Hepatocyte (in vitro differentiated cells): ENCODE measurements around the gene AK1. TPM values are rescaled to one million over a fixed set of nuclear protein-coding genes. Genes with fewer than 3 reads are reported as not detected.

Experiments used
- DNase-seq: peaks from one replicate; pipeline ENCODE4 v3.0.0-alpha.2; 2016; ENCODE audit warnings: low spot score
- H2AFZ ChIP-seq: fragments of 200-600 bp; sonication (generic); 2 replicates; pipeline ENCODE4 v1.6.0; 2016; ENCODE audit warnings: antibody characterized with exemption, mild to moderate bottlenecking
- H3K27ac ChIP-seq: fragments of 200-600 bp; sonication (generic); 2 replicates; pipeline ENCODE4 v1.5.1; 2016; ENCODE audit warnings: mild to moderate bottlenecking
- H3K27me3 ChIP-seq: fragments of 200-600 bp; sonication (generic); 2 replicates; pipeline ENCODE4 v1.6.1; 2016
- H3K36me3 ChIP-seq: fragments of 200-600 bp; sonication (generic); replicated peaks from 2 replicates; pipeline ENCODE4 v1.5.1; 2016; ENCODE audit warnings: low read depth; ENCODE audit not compliant: insufficient read depth
- H3K4me1 ChIP-seq: fragments of 200-600 bp; sonication (generic); 2 replicates; pipeline ENCODE4 v1.5.1; 2016; ENCODE audit warnings: mild to moderate bottlenecking, moderate library complexity; ENCODE audit not compliant: insufficient read depth
- H3K4me2 ChIP-seq: fragments of 200-600 bp; sonication (generic); 2 replicates; pipeline ENCODE4 v1.6.0; 2016
- H3K4me3 ChIP-seq: fragments of 200-600 bp; sonication (generic); 2 replicates; pipeline ENCODE4 v1.5.1; 2016; ENCODE audit warnings: mild to moderate bottlenecking
- H3K79me2 ChIP-seq: fragments of 200-600 bp; sonication (generic); 2 replicates; pipeline ENCODE4 v1.6.0; 2017; ENCODE audit warnings: mild to moderate bottlenecking
- H3K9me2 ChIP-seq: fragments of 200-600 bp; sonication (generic); replicated peaks from 2 replicates; pipeline ENCODE4 v1.6.0; 2017; ENCODE audit warnings: mild to moderate bottlenecking; ENCODE audit not compliant: insufficient read depth
- H3K9me3 ChIP-seq: fragments of 200-600 bp; sonication (generic); 2 replicates; pipeline ENCODE4 v1.5.1; 2016; ENCODE audit warnings: low read depth, mild to moderate bottlenecking
- H4K20me1 ChIP-seq: fragments of 200-600 bp; sonication (generic); 2 replicates; pipeline ENCODE4 v1.6.0; 2016; ENCODE audit warnings: mild to moderate bottlenecking; ENCODE audit not compliant: insufficient read depth, poor library complexity, severe bottlenecking
- EZH2 ChIP-seq: fragments of 200-600 bp; sonication (generic); IDR thresholded peaks from 2 replicates; pipeline ENCODE4 v1.6.1; 2016; ENCODE audit warnings: antibody characterized with exemption, mild to moderate bottlenecking, borderline replicate concordance
- EZH2phosphoT487 ChIP-seq: fragments of 200-600 bp; sonication (generic); IDR thresholded peaks from one replicate; pipeline ENCODE4 v1.6.1; 2018; ENCODE audit warnings: antibody characterized with exemption, mild to moderate bottlenecking, low read depth, moderate library complexity; ENCODE audit not compliant: unreplicated experiment, severe bottlenecking
- WGBS: methylation state at CpG from one replicate; pipeline ENCODE4 v1.1.6; 2016; ENCODE audit warnings: low lambda C conversion rate; ENCODE audit errors: missing lambda C conversion rate; 5-methylcytosine and 5-hydroxymethylcytosine counted together
- polyA plus RNA-seq: library from polyadenylated mRNA; unstranded; fragments of >200 nt; fragmentation: Nextera tagmentation; extraction: Ambion mirVana; gene quantifications from 2 replicates; pipeline ENCODE4 v1.2.1, GENCODE V29; 2016
- total RNA-seq: library from RNA; depleted of rRNA; stranded (reverse); fragments of >200 nt; gene quantifications from 2 replicates; pipeline ENCODE4 v1.2.3, GENCODE V29; 2014
- TF ChIP-seq, protein P1 (sequence below): fragments of 200-600 bp; sonication (generic); IDR thresholded peaks from 2 replicates; pipeline ENCODE4 v1.5.1; 2016; ENCODE audit warnings: antibody characterized with exemption, mild to moderate bottlenecking; ENCODE audit not compliant: poor library complexity

AK1 gene
- total and polyA plus RNA-seq, 2 experiments from 2014 or later, result 28.3 to 91.3 TPM

DNA sequence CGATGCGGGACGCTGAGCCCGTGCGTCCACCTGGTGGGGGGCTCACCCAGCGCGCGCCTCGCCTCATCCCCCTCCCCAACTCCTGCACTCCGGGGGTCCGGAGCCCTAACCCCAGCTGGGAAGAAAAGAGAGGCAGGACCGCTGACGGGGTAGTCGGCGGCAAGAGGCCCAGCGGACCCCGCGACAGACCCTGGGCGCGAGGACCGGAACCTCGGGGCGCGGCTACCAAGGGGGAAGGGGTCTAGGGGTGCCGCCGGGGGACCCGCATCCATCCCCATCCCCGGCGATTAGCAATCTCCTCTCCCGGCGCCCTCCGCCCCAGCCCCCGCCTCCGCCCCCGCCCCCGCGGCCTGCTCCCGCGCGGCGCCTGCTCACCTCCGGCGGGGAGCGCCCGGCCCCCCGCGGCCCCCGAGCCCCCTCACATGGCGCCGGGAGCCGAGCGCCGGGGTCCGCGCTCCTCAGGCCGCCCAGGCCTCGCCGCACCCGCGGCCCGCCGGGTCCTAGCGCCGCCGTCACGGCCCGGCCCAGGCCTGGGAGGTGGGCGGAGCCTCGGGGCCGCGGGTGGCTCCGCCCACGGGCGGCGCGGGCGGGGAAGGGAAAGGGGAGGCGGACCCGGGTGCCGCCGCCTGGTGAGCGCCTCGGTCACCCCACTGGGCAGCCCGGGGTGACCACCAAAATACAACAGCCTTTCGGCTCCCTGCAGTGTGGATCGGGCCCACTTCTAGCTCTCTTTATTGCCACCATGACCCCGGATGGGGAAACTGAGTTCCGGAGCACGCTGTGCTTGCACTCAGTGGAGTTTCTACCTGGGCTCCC is 21.9 kb upstream of the AK1 start, which contains the start of gene ST6GALNAC6:
Gene ST6GALNAC6 (minus strand): TSS at position 476 of the 816 bp plus-strand sequence. CDS start 1,622 bp downstream, outside the sequence.
- Histone ChIP-seq H4K20me1 (no peaks in the 10 kb centered on the region), H3K4me2 (peak within 1 kb of the TSS; percentile 96), H3K27me3 (no peaks in the 10 kb centered on the region), H3K36me3 (no peaks in the 10 kb centered on the region), H3K4me1 (peaks cover 41% of the 10 kb centered on the region), H3K4me3 (peak within 1 kb of the TSS; percentile 90), H3K79me2 (peaks cover 4% of the 10 kb centered on the region), H2AFZ (peak within 1 kb of the TSS; percentile 89), H3K9me3 (no peaks in the 10 kb centered on the region), H3K9me2 (no peaks in the 10 kb centered on the region), H3K27ac (peak within 1 kb of the TSS; percentile 87)
- TF ChIP-seq, protein P1, sequence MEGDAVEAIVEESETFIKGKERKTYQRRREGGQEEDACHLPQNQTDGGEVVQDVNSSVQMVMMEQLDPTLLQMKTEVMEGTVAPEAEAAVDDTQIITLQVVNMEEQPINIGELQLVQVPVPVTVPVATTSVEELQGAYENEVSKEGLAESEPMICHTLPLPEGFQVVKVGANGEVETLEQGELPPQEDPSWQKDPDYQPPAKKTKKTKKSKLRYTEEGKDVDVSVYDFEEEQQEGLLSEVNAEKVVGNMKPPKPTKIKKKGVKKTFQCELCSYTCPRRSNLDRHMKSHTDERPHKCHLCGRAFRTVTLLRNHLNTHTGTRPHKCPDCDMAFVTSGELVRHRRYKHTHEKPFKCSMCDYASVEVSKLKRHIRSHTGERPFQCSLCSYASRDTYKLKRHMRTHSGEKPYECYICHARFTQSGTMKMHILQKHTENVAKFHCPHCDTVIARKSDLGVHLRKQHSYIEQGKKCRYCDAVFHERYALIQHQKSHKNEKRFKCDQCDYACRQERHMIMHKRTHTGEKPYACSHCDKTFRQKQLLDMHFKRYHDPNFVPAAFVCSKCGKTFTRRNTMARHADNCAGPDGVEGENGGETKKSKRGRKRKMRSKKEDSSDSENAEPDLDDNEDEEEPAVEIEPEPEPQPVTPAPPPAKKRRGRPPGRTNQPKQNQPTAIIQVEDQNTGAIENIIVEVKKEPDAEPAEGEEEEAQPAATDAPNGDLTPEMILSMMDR, result no peak
- no peak for TF ChIP-seq EZH2phosphoT487
- no peak for TF ChIP-seq EZH2
- peak; percentile 92 for DNase-seq
- WGBS, result 6% methylated on average over 47 of the region's 89 CpGs

DNA sequence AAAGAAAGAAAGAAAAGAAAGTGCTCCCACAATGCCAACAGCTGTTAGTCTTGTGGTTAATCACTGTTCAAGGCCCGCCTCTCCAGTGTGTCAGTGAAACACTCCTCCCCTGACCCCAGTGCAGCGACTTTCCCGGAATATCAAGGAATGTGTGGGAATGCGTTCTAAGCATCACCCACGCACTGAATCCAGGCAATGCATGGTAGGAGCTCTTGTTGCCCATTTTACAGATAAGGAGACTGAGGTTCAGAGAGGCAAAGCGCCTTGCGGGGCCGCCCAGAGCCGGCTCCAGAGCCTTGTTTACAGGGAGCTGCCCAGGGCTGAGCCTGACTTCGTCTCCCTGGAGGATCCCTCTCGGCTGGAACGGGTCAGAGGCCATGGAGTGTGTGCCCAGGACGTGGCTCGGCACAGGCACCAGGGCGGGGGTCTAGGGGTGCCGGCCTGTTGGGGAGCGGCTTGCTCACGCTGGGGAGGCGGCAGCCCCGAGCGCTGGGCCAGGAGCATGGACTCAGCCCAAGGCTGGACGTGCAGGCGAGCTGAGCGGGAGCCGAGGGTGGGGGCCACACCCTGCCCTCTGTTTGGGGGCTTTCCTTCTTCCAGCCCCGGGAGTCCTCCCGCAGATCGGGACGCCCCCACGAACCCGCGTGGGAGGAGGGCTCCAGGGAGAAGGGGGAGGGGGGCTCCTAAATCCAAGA is 21.1 kb upstream of the AK1 start:
- Histone ChIP-seq H3K36me3 (no peaks in the 10 kb centered on the region), H3K27me3 (no peaks in the 10 kb centered on the region), H3K9me2 (no peaks in the 10 kb centered on the region), H3K27ac (peak overlapping the region; percentile 87), H3K4me1 (peaks cover 34% of the 10 kb centered on the region), H4K20me1 (no peaks in the 10 kb centered on the region), H3K9me3 (no peaks in the 10 kb centered on the region), H3K4me3 (peak overlapping the region; percentile 90), H2AFZ (peak overlapping the region; percentile 89), H3K79me2 (peaks cover 4% of the 10 kb centered on the region), H3K4me2 (peak overlapping the region; percentile 96)
- TF ChIP-seq, protein P1, result no peak
- no peak for TF ChIP-seq EZH2phosphoT487
- 31% methylated on average over 19 of the region's 32 CpGs for WGBS
- DNase-seq, result peak; percentile 63

DNA sequence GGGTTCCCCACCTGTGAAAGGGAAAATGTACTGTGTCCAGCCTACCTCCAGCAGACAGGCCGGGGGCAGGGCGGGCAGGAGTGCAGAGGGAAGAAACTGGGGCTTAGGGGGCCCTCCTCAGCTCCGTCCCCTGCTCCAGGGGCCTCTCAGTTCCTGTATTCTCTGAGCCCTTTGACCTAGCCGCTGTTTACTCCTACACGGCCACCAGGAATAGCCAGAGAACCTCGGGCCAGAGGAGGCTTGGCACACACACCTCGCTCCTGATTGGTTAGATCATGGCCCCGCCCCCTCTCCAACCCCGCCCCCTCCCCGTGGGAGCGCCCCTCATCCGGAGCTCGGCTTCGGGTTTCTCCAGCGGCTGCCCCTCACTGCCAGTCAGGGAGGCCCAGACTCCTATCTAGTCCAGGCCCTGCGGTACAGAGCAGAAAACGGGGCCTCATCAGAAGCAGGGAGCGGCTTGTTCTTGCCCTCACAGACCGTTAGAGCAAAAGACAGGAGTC is 19.8 kb upstream of the AK1 start:
- peak; percentile 91 for DNase-seq
- H3K9me3 ChIP-seq, result no peaks in the 10 kb centered on the region
- H3K4me1 ChIP-seq, result peaks cover 28% of the 10 kb centered on the region
- no peaks in the 10 kb centered on the region for H3K36me3 ChIP-seq
- no peaks in the 10 kb centered on the region for H3K9me2 ChIP-seq
- no peak overlapping the region for H3K4me3 ChIP-seq
- no peaks in the 10 kb centered on the region for H4K20me1 ChIP-seq
- no peaks in the 10 kb centered on the region for H3K27me3 ChIP-seq
- 13% methylated on average over 9 of the region's 19 CpGs for WGBS
- peak overlapping the region; percentile 87 for H3K27ac ChIP-seq
- peaks cover 4% of the 10 kb centered on the region for H3K79me2 ChIP-seq
- TF ChIP-seq, protein P1, result no peak
- TF ChIP-seq EZH2, result no peak
- no peak for TF ChIP-seq EZH2phosphoT487
- peak overlapping the region; percentile 96 for H3K4me2 ChIP-seq
- no peak overlapping the region for H2AFZ ChIP-seq
